PFSK-1 (cell line): ENCODE data around the gene RAB4A.

Source experiments
- POLR2AphosphoS5 ChIP-seq: IDR thresholded peaks from 2 replicates; pipeline ENCODE4 v1.6.1; 2012; ENCODE audit warnings: low read depth, mild to moderate bottlenecking, control low read depth, low read length, moderate library complexity
- TF ChIP-seq, protein P1 (sequence below), 2 experiments: IDR thresholded peaks; 2 replicates each; pipeline versions ENCODE4 v1.6.1 to v1.8.0; 2011 to 2012; ENCODE audit warnings: low read depth in 2 of 2, low read length in 2 of 2, control low read depth in 1 of 2, inconsistent platforms in 1 of 2, mild to moderate bottlenecking in 1 of 2, moderate library complexity in 1 of 2; ENCODE audit not compliant: insufficient read depth in 1 of 2

DNA sequence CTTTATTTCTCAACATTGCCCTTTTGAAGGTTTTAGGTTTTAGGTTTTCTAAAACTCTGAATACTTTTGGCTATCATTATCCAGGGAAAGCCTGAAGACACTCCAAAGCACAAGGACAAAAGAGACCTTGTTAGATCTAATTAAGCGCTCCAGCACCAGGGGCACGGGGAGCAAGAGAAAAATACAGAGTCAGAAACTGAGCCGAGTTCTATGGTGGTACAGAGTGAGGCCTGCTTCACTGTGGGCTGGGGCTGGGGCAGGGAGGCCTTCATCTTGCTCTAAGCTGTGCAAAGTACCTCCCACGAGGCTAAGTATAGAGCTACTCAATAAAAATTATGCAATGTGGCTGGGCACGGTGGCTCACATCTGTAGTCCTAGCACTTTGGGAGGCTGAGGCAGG lies 19.7 kb upstream of the RAB4A start:
- no peak for TF ChIP-seq POLR2AphosphoS5
- TF ChIP-seq, protein P1, sequence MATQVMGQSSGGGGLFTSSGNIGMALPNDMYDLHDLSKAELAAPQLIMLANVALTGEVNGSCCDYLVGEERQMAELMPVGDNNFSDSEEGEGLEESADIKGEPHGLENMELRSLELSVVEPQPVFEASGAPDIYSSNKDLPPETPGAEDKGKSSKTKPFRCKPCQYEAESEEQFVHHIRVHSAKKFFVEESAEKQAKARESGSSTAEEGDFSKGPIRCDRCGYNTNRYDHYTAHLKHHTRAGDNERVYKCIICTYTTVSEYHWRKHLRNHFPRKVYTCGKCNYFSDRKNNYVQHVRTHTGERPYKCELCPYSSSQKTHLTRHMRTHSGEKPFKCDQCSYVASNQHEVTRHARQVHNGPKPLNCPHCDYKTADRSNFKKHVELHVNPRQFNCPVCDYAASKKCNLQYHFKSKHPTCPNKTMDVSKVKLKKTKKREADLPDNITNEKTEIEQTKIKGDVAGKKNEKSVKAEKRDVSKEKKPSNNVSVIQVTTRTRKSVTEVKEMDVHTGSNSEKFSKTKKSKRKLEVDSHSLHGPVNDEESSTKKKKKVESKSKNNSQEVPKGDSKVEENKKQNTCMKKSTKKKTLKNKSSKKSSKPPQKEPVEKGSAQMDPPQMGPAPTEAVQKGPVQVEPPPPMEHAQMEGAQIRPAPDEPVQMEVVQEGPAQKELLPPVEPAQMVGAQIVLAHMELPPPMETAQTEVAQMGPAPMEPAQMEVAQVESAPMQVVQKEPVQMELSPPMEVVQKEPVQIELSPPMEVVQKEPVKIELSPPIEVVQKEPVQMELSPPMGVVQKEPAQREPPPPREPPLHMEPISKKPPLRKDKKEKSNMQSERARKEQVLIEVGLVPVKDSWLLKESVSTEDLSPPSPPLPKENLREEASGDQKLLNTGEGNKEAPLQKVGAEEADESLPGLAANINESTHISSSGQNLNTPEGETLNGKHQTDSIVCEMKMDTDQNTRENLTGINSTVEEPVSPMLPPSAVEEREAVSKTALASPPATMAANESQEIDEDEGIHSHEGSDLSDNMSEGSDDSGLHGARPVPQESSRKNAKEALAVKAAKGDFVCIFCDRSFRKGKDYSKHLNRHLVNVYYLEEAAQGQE (IDR thresholded peaks at IDR 0.05; ENCODE audit: insufficient read depth in 1 of 2, low read depth in 2 of 2, low read length in 2 of 2) = no peak
